MCF 10A (cell line): Measurements from ENCODE around the gene TRERF1. TPM values are rescaled to one million over a fixed set of nuclear protein-coding genes. Genes with fewer than 3 reads are reported as not detected.
A peak's percentile ranks its signal among the peaks of the same experiment; 100 is the strongest.

ENCODE experiments used
- BruUV-seq: library from RNA; stranded (reverse); fragments of 400-500 nt; replicated peaks from 2 replicates; lab custom pipeline; 2021; lab: Mats Ljungman, UMichigan
- CTCF ChIA-PET: fragments of 300-600 bp; sonication (Branson Sonifier 250); formaldehyde crosslinking; extraction: SDS; loops from one replicate; lab custom pipeline; 2021; ENCODE audit warnings: antibody characterized with exemption, inconsistent platforms; lab: Yijun Ruan, JAX
- POLR2A ChIA-PET: fragments of 300-600, 350-650 bp; sonication (Branson Sonifier 250); formaldehyde crosslinking; extraction: SDS; loops from one replicate; lab custom pipeline; 2020; ENCODE audit warnings: antibody characterized with exemption, inconsistent platforms; lab: Yijun Ruan, JAX
- DNase-seq: peaks from one replicate; pipeline ENCODE4 v3.0.0-alpha.2; 2018; ENCODE audit not compliant: unreplicated experiment
- H3K27ac Mint-ChIP-seq: one replicate; pipeline ENCODE4 v1.8.0; 2022; ENCODE audit warnings: mild to moderate bottlenecking, low read depth, mixed read lengths; ENCODE audit not compliant: unreplicated experiment
- H3K27me3 Mint-ChIP-seq: one replicate; pipeline ENCODE4 v1.8.0; 2022; ENCODE audit warnings: mixed read lengths; ENCODE audit not compliant: insufficient read depth, unreplicated experiment
- H3K36me3 Mint-ChIP-seq: one replicate; pipeline ENCODE4 v1.8.0; 2022; ENCODE audit warnings: mild to moderate bottlenecking, moderate library complexity, mixed read lengths; ENCODE audit not compliant: insufficient read depth, unreplicated experiment
- H3K4me1 Mint-ChIP-seq: one replicate; pipeline ENCODE4 v1.8.0; 2022; ENCODE audit warnings: mixed read lengths; ENCODE audit not compliant: insufficient read depth, unreplicated experiment
- H3K4me3 Mint-ChIP-seq: one replicate; pipeline ENCODE4 v1.8.0; 2022; ENCODE audit warnings: mild to moderate bottlenecking, moderate library complexity, mixed read lengths; ENCODE audit not compliant: unreplicated experiment
- H3K9me3 Mint-ChIP-seq: one replicate; pipeline ENCODE4 v1.8.0; 2022; ENCODE audit warnings: mixed read lengths; ENCODE audit not compliant: unreplicated experiment
- CTCF ChIP-seq: fragments of 200-600 bp; IDR thresholded peaks from one replicate; pipeline ENCODE4 v1.8.0; 2022; ENCODE audit warnings: antibody characterized with exemption, mild to moderate bottlenecking; ENCODE audit not compliant: unreplicated experiment
- intact Hi-C: fragments of 100-400 bp; cut with micrococcal nuclease; formaldehyde crosslinking; loops from 2 replicates; pipeline ENCODE4 v1.14.1; 2022
- total RNA-seq: library from RNA; stranded (reverse); gene quantifications from 2 replicates; pipeline ENCODE4 v1.2.3, GENCODE V29; 2022

Gene TRERF1
- total RNA-seq, 1 experiment from 2014 or later = 9.4 TPM

DNA sequence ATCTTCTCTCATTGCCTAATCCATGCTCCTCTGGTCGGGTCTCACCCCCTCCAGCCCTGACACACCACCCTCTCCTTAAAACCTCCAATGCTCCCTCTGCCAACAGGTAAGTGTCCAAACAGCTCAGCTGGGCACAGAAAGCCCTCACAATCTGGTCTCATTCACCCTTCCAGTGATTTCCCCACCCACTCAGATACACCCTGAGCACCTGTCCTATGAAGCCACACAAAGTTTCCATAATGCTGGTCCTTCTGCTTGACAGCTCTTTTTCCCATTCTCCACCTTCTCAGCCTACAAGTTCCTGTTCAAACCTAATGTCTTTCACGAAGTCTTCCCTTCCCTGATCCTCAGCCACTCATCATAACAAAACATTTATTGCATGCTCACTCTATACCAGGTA, 164.0 kb downstream of the TRERF1 start:
- H3K4me3 Mint-ChIP-seq = no peak overlapping the region
- H3K4me1 Mint-ChIP-seq = peaks cover 21% of the 10 kb centered on the region
- DNase-seq = no peak
- peak overlapping the region; percentile 14 for H3K27ac Mint-ChIP-seq
- H3K9me3 Mint-ChIP-seq = no peaks in the 10 kb centered on the region
- ChIA-PET POLR2A (no interaction called here), CTCF (no interaction called here)
- no TSS peak for BruUV-seq
- H3K27me3 Mint-ChIP-seq = no peaks in the 10 kb centered on the region
- intact Hi-C loops = no loop called here
- no peak for TF ChIP-seq CTCF
- H3K36me3 Mint-ChIP-seq = peaks cover 62% of the 10 kb centered on the region

DNA sequence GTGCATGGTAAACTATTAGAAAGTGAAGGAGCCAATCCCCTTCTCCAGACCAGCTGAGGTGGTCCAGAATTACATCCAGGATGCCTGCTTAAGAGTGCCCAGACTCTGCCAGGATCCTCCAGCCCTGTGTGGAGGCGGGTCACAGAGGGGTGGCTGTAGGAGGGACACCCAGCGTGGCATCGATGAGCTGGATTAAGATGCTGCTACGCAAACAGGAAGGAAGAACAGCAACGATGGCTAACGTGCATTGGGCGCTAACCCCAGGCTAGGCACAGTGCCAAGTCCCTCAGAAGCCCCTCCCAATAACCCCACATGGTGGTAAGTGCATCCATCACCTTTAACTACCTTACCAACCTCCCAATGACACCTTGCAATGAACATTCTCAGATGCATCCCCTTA, 170.2 kb downstream of the TRERF1 start:
- BruUV-seq = no TSS peak
- Mint-ChIP-seq H3K27ac (peak overlapping the region; percentile 70), H3K4me1 (peaks cover 34% of the 10 kb centered on the region), H3K4me3 (peak overlapping the region; percentile 15), H3K36me3 (peaks cover 26% of the 10 kb centered on the region), H3K27me3 (no peaks in the 10 kb centered on the region), H3K9me3 (no peaks in the 10 kb centered on the region)
- TF ChIP-seq CTCF = no peak
- CTCF ChIA-PET = interaction anchor here (0.7 to 1.4 kb wide), 3 partner anchors 19 to 267 kb away, joined by 3 read pairs; no protein-coding TSS in a partner anchor
- intact Hi-C loops = no loop called here
- POLR2A ChIA-PET = interaction anchor here (0.6 to 3.5 kb wide), 17 partner anchors 8 to 1891 kb away, joined by 3 to 29 read pairs (median 5); partner anchors contain the start of gene UBR2
- no peak for DNase-seq

GRCh38 chr6:42280966-42281533, 170.7 kb downstream of the TRERF1 start:
- H3K4me1 Mint-ChIP-seq = peaks cover 34% of the 10 kb centered on the region
- intact Hi-C loops = no loop called here
- H3K27ac Mint-ChIP-seq = peak overlapping the region; percentile 70
- CTCF ChIA-PET = interaction anchor here (0.6 to 1.4 kb wide), 6 partner anchors 15 to 267 kb away, joined by 3 to 4 read pairs (median 3); no protein-coding TSS in a partner anchor
- no peaks in the 10 kb centered on the region for H3K9me3 Mint-ChIP-seq
- TF ChIP-seq CTCF = no peak
- H3K4me3 Mint-ChIP-seq = peak overlapping the region; percentile 15
- no peaks in the 10 kb centered on the region for H3K27me3 Mint-ChIP-seq
- POLR2A ChIA-PET = interaction anchor here (0.6 to 3.5 kb wide), 19 partner anchors 9 to 1891 kb away, joined by 3 to 29 read pairs (median 5); partner anchors contain the start of gene UBR2
- BruUV-seq = no TSS peak
- H3K36me3 Mint-ChIP-seq = peaks cover 26% of the 10 kb centered on the region
- peak; percentile 61 for DNase-seq

GRCh38 chr6:42279966-42280629, 171.6 kb downstream of the TRERF1 start:
- BruUV-seq = no TSS peak
- Mint-ChIP-seq H3K36me3 (peaks cover 35% of the 10 kb centered on the region), H3K4me1 (peaks cover 34% of the 10 kb centered on the region), H3K27me3 (no peaks in the 10 kb centered on the region), H3K27ac (peak overlapping the region; percentile 70), H3K9me3 (no peaks in the 10 kb centered on the region), H3K4me3 (peak overlapping the region; percentile 52)
- DNase-seq = peak; percentile 89
- no peak for TF ChIP-seq CTCF
- ChIA-PET POLR2A (interaction anchor here (0.7 to 3.5 kb wide), 19 partner anchors 9 to 466 kb away, joined by 3 to 29 read pairs (median 5); partner anchors contain the start of gene UBR2), CTCF (interaction anchor here (0.5 to 1.4 kb wide), 8 partner anchors 29 to 547 kb away, joined by 3 to 11 read pairs (median 4); no protein-coding TSS in a partner anchor)
- intact Hi-C loops = loop anchor here (2.0 to 5.0 kb wide), 2 partner anchors 123 to 172 kb away; partner anchors contain the start of gene TRERF1
